Bronchial epithelial cell (primary cell): ENCODE results near the gene CDC42EP4. TPM values are rescaled to one million over a fixed set of nuclear protein-coding genes. Genes with fewer than 3 reads are reported as not detected.

ENCODE experiments used
- DNase-seq: peaks from one replicate; pipeline ENCODE4 v3.0.0-alpha.2; 2010; ENCODE audit warnings: low read depth
- FAIRE-seq: peaks from 2 replicates; lab custom pipeline; 2011; peaks lifted over from hg19 to GRCh38; lab: Jason Lieb, UNC
- H3K27me3 ChIP-seq: 2 replicates; pipeline ENCODE4 v1.5.1; 2011; ENCODE audit warnings: low read length; ENCODE audit not compliant: control insufficient read depth, insufficient read depth
- H3K36me3 ChIP-seq: 2 replicates; pipeline ENCODE4 v1.5.1; 2011; ENCODE audit warnings: low read length; ENCODE audit not compliant: control insufficient read depth, insufficient read depth
- H3K4me3 ChIP-seq: 2 replicates; pipeline ENCODE4 v1.5.1; 2011; ENCODE audit warnings: mild to moderate bottlenecking, low read depth, low read length, control low read depth
- total RNA-seq: library from RNA; depleted of rRNA; stranded (reverse); fragments of >200 nt; gene quantifications from 2 replicates; pipeline ENCODE4 v1.2.1, GENCODE V29; 2014
- TF ChIP-seq, protein P1 (sequence below): IDR thresholded peaks from 2 replicates; pipeline ENCODE4 v1.5.1; 2011; ENCODE audit warnings: mild to moderate bottlenecking, moderate library complexity, low read length, control low read depth, inconsistent platforms; ENCODE audit not compliant: insufficient read depth, severe bottlenecking

Gene CDC42EP4
- total RNA-seq, 1 donor from 2014 or later: 16.8 TPM

DNA sequence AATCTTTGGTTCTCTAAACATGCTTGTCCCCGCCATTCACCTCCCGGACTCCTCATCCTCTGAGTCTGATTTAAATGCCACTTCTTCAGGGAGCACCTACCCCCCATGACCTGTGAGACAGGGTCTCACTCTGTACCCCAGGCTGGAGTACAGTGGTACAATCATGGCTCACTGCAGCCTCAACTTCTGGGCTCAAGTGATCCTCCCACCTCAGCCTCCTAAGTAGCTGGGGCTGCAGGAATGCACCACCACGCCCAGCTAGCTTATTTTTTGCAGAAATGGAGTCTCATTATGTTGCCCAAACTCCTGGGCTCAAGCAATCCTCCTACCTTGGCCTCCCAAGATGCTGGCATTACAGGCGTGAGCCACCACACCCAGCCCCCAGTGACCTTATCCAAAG is 37.3 kb downstream of the CDC42EP4 start:
- DNase-seq: no peak
- no peaks in the 10 kb centered on the region for H3K36me3 ChIP-seq
- TF ChIP-seq, protein P1, sequence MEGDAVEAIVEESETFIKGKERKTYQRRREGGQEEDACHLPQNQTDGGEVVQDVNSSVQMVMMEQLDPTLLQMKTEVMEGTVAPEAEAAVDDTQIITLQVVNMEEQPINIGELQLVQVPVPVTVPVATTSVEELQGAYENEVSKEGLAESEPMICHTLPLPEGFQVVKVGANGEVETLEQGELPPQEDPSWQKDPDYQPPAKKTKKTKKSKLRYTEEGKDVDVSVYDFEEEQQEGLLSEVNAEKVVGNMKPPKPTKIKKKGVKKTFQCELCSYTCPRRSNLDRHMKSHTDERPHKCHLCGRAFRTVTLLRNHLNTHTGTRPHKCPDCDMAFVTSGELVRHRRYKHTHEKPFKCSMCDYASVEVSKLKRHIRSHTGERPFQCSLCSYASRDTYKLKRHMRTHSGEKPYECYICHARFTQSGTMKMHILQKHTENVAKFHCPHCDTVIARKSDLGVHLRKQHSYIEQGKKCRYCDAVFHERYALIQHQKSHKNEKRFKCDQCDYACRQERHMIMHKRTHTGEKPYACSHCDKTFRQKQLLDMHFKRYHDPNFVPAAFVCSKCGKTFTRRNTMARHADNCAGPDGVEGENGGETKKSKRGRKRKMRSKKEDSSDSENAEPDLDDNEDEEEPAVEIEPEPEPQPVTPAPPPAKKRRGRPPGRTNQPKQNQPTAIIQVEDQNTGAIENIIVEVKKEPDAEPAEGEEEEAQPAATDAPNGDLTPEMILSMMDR: no peak
- no peaks in the 10 kb centered on the region for H3K27me3 ChIP-seq
- H3K4me3 ChIP-seq: no peak overlapping the region
- no peak for FAIRE-seq

DNA sequence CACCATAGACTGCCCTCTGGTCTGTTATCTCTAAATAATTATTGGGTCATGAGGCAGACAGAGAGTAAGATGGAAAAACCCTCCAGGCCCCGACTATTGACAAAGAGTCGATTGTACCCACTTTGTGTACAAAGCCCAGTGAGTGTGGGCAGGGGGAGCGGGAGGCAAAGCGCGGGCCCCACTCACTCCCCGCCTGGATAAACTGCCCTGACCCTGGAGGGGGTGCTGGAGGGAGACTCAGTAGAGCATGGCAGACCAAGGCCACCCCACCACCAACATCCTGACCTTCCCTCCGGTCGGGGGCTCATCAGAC is 38.9 kb downstream of the CDC42EP4 start:
- Histone ChIP-seq H3K36me3 (no peaks in the 10 kb centered on the region), H3K27me3 (no peaks in the 10 kb centered on the region), H3K4me3 (no peak overlapping the region)
- TF ChIP-seq, protein P1: no peak
- no peak for DNase-seq
- no peak for FAIRE-seq

DNA sequence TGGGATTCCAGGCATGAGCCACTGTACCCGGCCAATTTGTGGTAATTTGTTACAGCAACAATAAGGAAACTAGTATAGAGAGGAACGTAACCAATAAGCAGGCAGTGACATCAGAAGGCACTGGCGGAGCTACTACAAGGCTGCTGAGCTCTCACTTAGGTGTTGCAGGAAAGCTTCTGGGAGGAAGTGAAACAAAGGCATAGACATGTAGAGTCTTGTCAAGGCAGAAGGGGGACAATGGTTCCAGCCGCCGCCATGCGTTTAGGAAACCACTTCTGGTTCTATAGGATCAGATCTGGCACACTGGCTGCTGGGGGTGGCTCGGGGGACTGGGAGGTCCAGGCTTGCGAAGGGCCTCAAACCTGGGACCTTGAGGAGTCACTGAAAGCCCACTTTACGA is 40.7 kb downstream of the CDC42EP4 start:
- TF ChIP-seq, protein P1: no peak
- H3K27me3 ChIP-seq: no peaks in the 10 kb centered on the region
- DNase-seq (peak; percentile 91), FAIRE-seq (no peak)
- no peaks in the 10 kb centered on the region for H3K36me3 ChIP-seq
- H3K4me3 ChIP-seq: no peak overlapping the region

DNA sequence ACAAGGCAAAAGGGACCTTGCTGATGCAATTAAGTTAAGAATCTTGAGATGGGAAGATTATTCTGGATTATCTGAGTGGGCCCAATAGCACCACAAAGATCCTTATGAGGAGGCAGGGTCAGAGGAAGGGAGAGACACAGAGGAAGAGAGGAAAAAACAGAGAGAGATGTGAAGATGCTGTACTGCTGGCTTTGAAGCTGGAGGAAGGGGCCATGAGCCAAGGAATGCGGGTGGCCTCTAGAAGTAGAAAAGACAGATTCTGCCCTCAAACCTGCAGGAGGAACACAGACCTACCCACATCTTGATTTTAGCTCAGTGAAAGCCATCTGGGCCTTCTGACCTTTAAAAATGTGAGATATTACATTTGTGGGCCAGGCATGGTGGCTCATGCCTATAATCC is 42.0 kb downstream of the CDC42EP4 start:
- no peaks in the 10 kb centered on the region for H3K27me3 ChIP-seq
- DNase-seq (no peak), FAIRE-seq (no peak)
- TF ChIP-seq, protein P1: no peak
- no peak overlapping the region for H3K4me3 ChIP-seq
- no peaks in the 10 kb centered on the region for H3K36me3 ChIP-seq

GRCh38 chr17:73269329-73269615 is 42.5 kb downstream of the CDC42EP4 start:
- no peak for FAIRE-seq
- TF ChIP-seq, protein P1: no peak
- DNase-seq: no peak
- no peaks in the 10 kb centered on the region for H3K27me3 ChIP-seq
- no peak overlapping the region for H3K4me3 ChIP-seq
- no peaks in the 10 kb centered on the region for H3K36me3 ChIP-seq

GRCh38 chr17:73268582-73269328 is 43.0 kb downstream of the CDC42EP4 start:
- Histone ChIP-seq H3K4me3 (no peak overlapping the region), H3K36me3 (no peaks in the 10 kb centered on the region), H3K27me3 (no peaks in the 10 kb centered on the region)
- FAIRE-seq: no peak
- TF ChIP-seq, protein P1: no peak
- no peak for DNase-seq
